Measurements from ENCODE around the gene HARS1.
"Not testable (repeated sequence)": the region's sequence is repeated elsewhere in the genome, so short reads cannot be mapped to it uniquely, and the experiment has no call there.

Gene HARS1

GRCh38 chr5:140718266-140718592 is 27.1 kb upstream of the HARS1 start:
- peak overlapping the region; percentile 64 for H3K4me3 ChIP-seq (ENCODE audit: low read depth, low read length)
- TF ChIP-seq CTCF (IDR thresholded peaks at IDR 0.05; ENCODE audit: control insufficient read depth, extremely low read depth, insufficient read depth), result no peak
- no peak for DNase-seq (ENCODE audit: low read depth)

GRCh38 chr5:140716238-140716637 is 25.1 kb upstream of the HARS1 start:
- not testable (repeated sequence) for H3K4me3 ChIP-seq (ENCODE audit: low read depth, low read length); DNase-seq (ENCODE audit: low read depth)

- no peak for DNase-seq (ENCODE audit: low read depth)
- no peak for TF ChIP-seq CTCF (IDR thresholded peaks at IDR 0.05; ENCODE audit: control insufficient read depth, extremely low read depth, insufficient read depth)
- no peak overlapping the region for H3K4me3 ChIP-seq (ENCODE audit: low read depth, low read length)
These were observed 22.5 kb upstream of the HARS1 start for GRCh38 chr5:140713562-140714094.

- no peak for TF ChIP-seq CTCF (IDR thresholded peaks at IDR 0.05; ENCODE audit: control insufficient read depth, extremely low read depth, insufficient read depth)
- DNase-seq (ENCODE audit: low read depth), result no peak
- H3K4me3 ChIP-seq (ENCODE audit: low read depth, low read length), result no peak overlapping the region
These were observed 20.6 kb upstream of the HARS1 start for GRCh38 chr5:140711794-140712193.

GRCh38 chr5:140710899-140711552 is 19.9 kb upstream of the HARS1 start:
- peak overlapping the region; percentile 72 for H3K4me3 ChIP-seq (ENCODE audit: low read depth, low read length)
- TF ChIP-seq CTCF (IDR thresholded peaks at IDR 0.05; ENCODE audit: control insufficient read depth, extremely low read depth, insufficient read depth), result no peak
- DNase-seq (ENCODE audit: low read depth), result peak; percentile 91

DNA sequence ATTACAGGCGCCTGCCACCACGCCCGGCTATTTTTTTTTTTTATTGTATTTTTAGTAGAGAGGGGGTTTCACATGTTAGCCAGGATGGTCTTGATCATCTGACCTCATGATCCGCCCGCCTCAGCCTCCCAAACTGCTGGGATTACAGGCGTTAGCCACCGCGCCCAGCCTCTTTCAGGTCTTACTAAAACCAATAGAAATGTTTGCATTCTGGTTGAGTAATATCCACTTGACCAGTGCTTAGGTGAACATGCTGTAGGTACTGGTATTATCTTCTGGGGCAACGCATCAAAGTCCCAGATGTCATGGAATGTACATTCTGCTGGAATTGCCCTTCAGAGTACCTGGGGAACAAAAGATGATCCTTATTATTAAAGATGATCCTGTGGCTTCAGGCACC is 17.6 kb upstream of the HARS1 start:
- not testable (repeated sequence) for DNase-seq (ENCODE audit: low read depth); H3K4me3 ChIP-seq (ENCODE audit: low read depth, low read length)

GRCh38 chr5:140707812-140708211 is 16.6 kb upstream of the HARS1 start:
- TF ChIP-seq CTCF (IDR thresholded peaks at IDR 0.05; ENCODE audit: control insufficient read depth, extremely low read depth, insufficient read depth), result no peak
- DNase-seq (ENCODE audit: low read depth), result no peak

More at GRCh38 chr5:140707812-140708211, 16.6 kb upstream of the HARS1 start:
- H3K4me3 ChIP-seq (ENCODE audit: low read depth, low read length), result no peak overlapping the region

Measured in LNCaP clone FGC (cell line).